ENCODE measurements around the gene CACNA1B. TPM values are rescaled to one million over a fixed set of nuclear protein-coding genes. Genes with fewer than 3 reads are reported as not detected.
A peak's percentile ranks its signal among the peaks of the same experiment; 100 is the strongest.

The CACNA1B gene
- total RNA-seq, 1 donor from 2014 or later: 84.4 TPM

DNA sequence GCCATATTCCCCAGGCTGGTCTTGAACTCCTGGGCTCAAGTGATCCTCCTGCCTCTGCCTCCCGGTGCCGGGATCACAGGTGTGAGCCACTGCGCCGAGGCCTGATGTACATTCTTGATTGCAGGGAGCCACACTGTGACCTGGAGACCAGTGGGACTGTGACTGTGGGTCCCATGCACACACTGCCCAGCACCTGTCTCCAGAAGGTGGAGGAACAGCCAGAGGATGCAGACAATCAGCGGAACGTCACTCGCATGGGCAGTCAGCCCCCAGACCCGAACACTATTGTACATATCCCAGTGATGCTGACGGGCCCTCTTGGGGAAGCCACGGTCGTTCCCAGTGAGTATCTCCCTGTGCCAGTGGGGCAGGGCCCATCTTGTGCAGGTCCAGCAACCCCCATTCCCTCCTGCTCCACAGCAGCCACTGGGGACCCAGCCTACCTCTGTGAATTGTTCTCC lies 147.3 kb downstream of the CACNA1B start:
- DNase-seq: no peak
- no peak overlapping the region for H3K27ac Mint-ChIP-seq (ENCODE audit: unreplicated experiment)
- H3K9me3 Mint-ChIP-seq (ENCODE audit: unreplicated experiment): peaks cover 9% of the 10 kb centered on the region
- peaks cover 14% of the 10 kb centered on the region for H3K36me3 Mint-ChIP-seq (ENCODE audit: unreplicated experiment)
- TF ChIP-seq, protein P1, sequence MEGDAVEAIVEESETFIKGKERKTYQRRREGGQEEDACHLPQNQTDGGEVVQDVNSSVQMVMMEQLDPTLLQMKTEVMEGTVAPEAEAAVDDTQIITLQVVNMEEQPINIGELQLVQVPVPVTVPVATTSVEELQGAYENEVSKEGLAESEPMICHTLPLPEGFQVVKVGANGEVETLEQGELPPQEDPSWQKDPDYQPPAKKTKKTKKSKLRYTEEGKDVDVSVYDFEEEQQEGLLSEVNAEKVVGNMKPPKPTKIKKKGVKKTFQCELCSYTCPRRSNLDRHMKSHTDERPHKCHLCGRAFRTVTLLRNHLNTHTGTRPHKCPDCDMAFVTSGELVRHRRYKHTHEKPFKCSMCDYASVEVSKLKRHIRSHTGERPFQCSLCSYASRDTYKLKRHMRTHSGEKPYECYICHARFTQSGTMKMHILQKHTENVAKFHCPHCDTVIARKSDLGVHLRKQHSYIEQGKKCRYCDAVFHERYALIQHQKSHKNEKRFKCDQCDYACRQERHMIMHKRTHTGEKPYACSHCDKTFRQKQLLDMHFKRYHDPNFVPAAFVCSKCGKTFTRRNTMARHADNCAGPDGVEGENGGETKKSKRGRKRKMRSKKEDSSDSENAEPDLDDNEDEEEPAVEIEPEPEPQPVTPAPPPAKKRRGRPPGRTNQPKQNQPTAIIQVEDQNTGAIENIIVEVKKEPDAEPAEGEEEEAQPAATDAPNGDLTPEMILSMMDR (IDR thresholded peaks at IDR 0.05; ENCODE audit: partially characterized antibody, unreplicated experiment): no peak
- peaks cover 9% of the 10 kb centered on the region for H3K27me3 Mint-ChIP-seq (ENCODE audit: unreplicated experiment)
- peak overlapping the region; percentile 20 for H3K4me3 Mint-ChIP-seq (ENCODE audit: unreplicated experiment)
- peaks cover 8% of the 10 kb centered on the region for H3K4me1 Mint-ChIP-seq (ENCODE audit: low read depth, unreplicated experiment)

DNA sequence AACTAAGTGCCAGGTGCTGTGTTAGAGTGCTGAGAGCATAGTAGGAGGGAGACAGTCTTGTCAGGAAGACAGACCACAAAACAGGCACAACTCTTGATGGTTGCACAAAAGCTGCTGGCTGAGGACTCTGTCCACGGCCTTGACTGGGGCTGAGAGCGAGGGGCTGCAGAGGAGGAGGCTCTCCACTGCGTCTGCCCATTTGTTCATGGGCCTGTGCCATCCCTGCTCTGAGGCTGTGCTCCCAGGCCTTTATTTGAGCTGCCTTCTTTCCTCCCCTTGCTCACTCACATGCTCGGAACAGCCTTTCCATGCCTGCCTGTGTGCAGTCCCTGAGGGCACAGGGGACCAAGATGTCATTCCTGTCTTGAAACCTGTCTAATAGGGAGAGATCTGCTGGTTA lies 147.8 kb downstream of the CACNA1B start:
- Mint-ChIP-seq H3K4me1 (ENCODE audit: low read depth, unreplicated experiment) (peaks cover 6% of the 10 kb centered on the region), H3K27ac (ENCODE audit: unreplicated experiment) (no peak overlapping the region), H3K4me3 (ENCODE audit: unreplicated experiment) (peak overlapping the region; percentile 20), H3K36me3 (ENCODE audit: unreplicated experiment) (peaks cover 14% of the 10 kb centered on the region), H3K9me3 (ENCODE audit: unreplicated experiment) (peaks cover 11% of the 10 kb centered on the region), H3K27me3 (ENCODE audit: unreplicated experiment) (peaks cover 7% of the 10 kb centered on the region)
- TF ChIP-seq, protein P1 (IDR thresholded peaks at IDR 0.05; ENCODE audit: partially characterized antibody, unreplicated experiment): no peak
- no peak for DNase-seq

DNA sequence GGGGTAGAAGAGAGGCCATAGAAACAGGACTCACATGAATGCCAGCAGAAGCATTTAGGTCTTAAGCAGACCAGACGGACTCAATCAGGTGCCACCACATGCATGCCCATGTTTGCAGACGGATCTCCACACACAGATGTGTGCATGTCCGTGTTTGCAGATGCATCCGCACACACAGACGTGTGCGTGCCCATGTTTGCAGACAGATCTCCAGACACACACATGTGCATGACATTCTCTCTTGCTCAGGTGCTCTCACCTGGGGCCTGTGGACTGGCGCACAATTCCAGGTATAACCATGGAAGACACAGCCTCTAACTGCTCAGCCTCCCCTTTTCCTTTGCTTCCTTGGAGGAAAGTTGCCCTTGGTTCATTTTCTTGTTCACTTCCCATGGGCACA lies 148.3 kb downstream of the CACNA1B start:
- H3K27ac Mint-ChIP-seq (ENCODE audit: unreplicated experiment): no peak overlapping the region
- no peak for DNase-seq
- peaks cover 7% of the 10 kb centered on the region for H3K27me3 Mint-ChIP-seq (ENCODE audit: unreplicated experiment)
- no peak overlapping the region for H3K4me3 Mint-ChIP-seq (ENCODE audit: unreplicated experiment)
- peaks cover 11% of the 10 kb centered on the region for H3K9me3 Mint-ChIP-seq (ENCODE audit: unreplicated experiment)
- H3K4me1 Mint-ChIP-seq (ENCODE audit: low read depth, unreplicated experiment): peaks cover 6% of the 10 kb centered on the region
- peaks cover 14% of the 10 kb centered on the region for H3K36me3 Mint-ChIP-seq (ENCODE audit: unreplicated experiment)
- TF ChIP-seq, protein P1 (IDR thresholded peaks at IDR 0.05; ENCODE audit: partially characterized antibody, unreplicated experiment): no peak

DNA sequence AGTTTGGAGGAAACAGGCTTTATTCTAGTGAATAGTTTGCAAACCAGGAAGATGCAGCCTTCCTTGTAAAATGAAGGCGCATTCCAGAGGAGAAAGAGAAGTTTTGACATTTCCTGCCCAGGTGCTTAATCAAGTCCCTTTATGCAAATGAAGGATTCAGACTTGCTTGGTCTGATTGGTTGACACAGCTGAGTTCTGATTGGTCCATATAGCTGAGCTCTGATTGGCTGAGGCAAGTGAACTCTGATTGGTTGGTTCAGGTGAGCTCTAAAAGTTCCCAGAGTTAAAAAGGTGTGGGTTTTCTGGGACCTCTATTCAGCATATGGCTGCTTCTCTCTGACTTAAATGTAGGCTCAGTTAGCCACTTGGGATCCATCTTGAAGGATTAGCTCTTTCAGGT lies 151.0 kb downstream of the CACNA1B start:
- Mint-ChIP-seq H3K9me3 (ENCODE audit: unreplicated experiment) (peaks cover 8% of the 10 kb centered on the region), H3K4me1 (ENCODE audit: low read depth, unreplicated experiment) (peaks cover 4% of the 10 kb centered on the region), H3K36me3 (ENCODE audit: unreplicated experiment) (peaks cover 31% of the 10 kb centered on the region), H3K27ac (ENCODE audit: unreplicated experiment) (no peak overlapping the region), H3K4me3 (ENCODE audit: unreplicated experiment) (no peak overlapping the region), H3K27me3 (ENCODE audit: unreplicated experiment) (peaks cover 4% of the 10 kb centered on the region)
- TF ChIP-seq, protein P1 (IDR thresholded peaks at IDR 0.05; ENCODE audit: partially characterized antibody, unreplicated experiment): no peak
- no peak for DNase-seq

DNA sequence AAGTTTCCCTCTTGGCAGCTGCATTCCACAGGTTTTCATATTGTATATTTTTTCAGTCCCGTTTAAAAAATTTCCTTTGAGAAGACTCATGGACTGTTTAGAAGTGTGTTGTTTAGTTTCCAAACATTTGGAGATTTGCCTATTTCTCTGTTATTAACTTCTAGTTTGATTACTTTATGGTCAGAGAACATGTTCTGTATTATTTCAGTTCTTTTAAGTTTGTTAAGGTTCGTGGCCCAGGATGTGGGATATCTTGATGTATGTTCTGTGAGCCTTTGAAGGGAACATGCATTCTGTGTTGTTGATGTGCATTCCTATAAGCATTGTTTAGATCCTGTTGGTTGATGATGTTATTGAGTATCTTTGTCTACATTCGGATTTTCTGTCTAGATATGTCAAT lies 153.6 kb downstream of the CACNA1B start:
- Mint-ChIP-seq H3K36me3 (ENCODE audit: unreplicated experiment) (peaks cover 26% of the 10 kb centered on the region), H3K27me3 (ENCODE audit: unreplicated experiment) (no peaks in the 10 kb centered on the region)
- TF ChIP-seq, protein P1 (IDR thresholded peaks at IDR 0.05; ENCODE audit: partially characterized antibody, unreplicated experiment): no peak

More for the DNA sequence above, 153.6 kb downstream of the CACNA1B start:
- Mint-ChIP-seq H3K9me3 (ENCODE audit: unreplicated experiment) (peaks cover 2% of the 10 kb centered on the region), H3K27ac (ENCODE audit: unreplicated experiment) (no peak overlapping the region), H3K4me3 (ENCODE audit: unreplicated experiment) (no peak overlapping the region), H3K4me1 (ENCODE audit: low read depth, unreplicated experiment) (no peaks in the 10 kb centered on the region)
- DNase-seq: no peak

Data from glutamatergic neuron (in vitro differentiated cells).